Mammary epithelial cell (primary cell): ENCODE results near the gene OTOP2.
"Not testable (repeated sequence)": the region's sequence is repeated elsewhere in the genome, so short reads cannot be mapped to it uniquely, and the experiment has no call there.

ENCODE experiments used
- CTCF ChIP-seq, 2 donors: IDR thresholded peaks in 1 of 2; conservative IDR thresholded peaks in 1 of 2; 2 replicates each; pipeline ENCODE4 v1.5.1; 2011 to 2012; ENCODE audit warnings: inconsistent platforms in 2 of 2, low read length in 2 of 2, mild to moderate bottlenecking in 2 of 2, control low read depth in 1 of 2, low read depth in 1 of 2; ENCODE audit not compliant: insufficient read depth in 1 of 2; ENCODE audit errors: extremely low read depth in 1 of 2
- EZH2 ChIP-seq: IDR thresholded peaks from 2 replicates; pipeline ENCODE4 v1.6.1; 2012; ENCODE audit warnings: low read length, inconsistent platforms, borderline replicate concordance

GRCh38 chr17:74911423-74911822, 12.7 kb upstream of the OTOP2 start:
- not testable (repeated sequence) for TF ChIP-seq CTCF (conservative IDR thresholded peaks at IDR 0.05 in 1 of 2, IDR thresholded peaks at IDR 0.05 in 1 of 2; ENCODE audit: extremely low read depth in 1 of 2, insufficient read depth in 1 of 2, low read depth in 1 of 2, low read length in 2 of 2); EZH2
